Left renal pelvis (tissue), 4 donors: ENCODE measurements around the gene MUC2. TPM values are rescaled to one million over a fixed set of nuclear protein-coding genes. Genes with fewer than 3 reads are reported as not detected.

Experiments
- DNase-seq, 4 donors: peaks; one replicate each; pipeline ENCODE4 v3.0.0-alpha.2; 2013; ENCODE audit warnings: low read depth in 4 of 4, low spot score in 3 of 4
- polyA plus RNA-seq, 4 donors: library from polyadenylated mRNA; unstranded; fragments of 120-200 nt; gene quantifications; one replicate each; pipeline ENCODE4 v1.2.1, GENCODE V29; 2013; ENCODE audit not compliant: insufficient read length in 4 of 4

Gene MUC2
- polyA plus RNA-seq, 4 donors = 0.01 to 0.18 (median 0.17) TPM; not detected in 1

DNA sequence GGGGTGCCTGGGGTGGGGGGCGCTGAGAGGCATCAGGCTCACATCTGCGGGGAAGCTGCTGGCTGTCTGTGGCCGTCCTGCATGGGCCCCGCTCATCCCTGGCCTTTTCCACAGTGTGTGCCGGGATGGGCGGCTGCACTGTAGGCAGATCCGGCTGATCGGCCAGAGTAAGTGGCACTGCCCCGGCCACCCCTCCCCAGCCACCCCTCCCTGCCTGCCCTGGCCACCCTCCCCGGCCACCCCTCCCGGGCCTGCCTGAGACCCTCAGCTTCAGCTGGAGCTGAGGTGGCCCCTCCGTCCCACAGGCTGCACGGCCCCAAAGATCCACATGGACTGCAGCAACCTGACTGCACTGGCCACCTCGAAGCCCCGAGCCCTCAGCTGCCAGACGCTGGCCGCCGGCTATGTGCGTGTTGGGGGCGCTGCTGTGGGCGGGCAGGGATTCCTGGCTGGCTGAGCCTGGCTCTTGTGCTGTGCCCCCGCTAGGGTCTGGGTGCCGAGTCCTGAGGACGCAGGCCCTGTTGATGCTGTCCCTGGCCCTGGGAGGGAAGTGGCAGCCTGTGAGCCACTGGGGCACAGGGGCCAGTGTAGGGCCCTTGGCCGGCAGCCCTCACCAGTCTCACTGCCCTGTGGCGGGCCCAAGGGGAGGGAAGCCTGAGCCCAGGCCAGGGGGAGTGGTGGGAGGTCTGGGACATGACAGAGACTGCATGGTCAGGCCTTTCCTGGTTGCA lies 10.9 kb downstream of the MUC2 start:
- DNase-seq = no peak

DNA sequence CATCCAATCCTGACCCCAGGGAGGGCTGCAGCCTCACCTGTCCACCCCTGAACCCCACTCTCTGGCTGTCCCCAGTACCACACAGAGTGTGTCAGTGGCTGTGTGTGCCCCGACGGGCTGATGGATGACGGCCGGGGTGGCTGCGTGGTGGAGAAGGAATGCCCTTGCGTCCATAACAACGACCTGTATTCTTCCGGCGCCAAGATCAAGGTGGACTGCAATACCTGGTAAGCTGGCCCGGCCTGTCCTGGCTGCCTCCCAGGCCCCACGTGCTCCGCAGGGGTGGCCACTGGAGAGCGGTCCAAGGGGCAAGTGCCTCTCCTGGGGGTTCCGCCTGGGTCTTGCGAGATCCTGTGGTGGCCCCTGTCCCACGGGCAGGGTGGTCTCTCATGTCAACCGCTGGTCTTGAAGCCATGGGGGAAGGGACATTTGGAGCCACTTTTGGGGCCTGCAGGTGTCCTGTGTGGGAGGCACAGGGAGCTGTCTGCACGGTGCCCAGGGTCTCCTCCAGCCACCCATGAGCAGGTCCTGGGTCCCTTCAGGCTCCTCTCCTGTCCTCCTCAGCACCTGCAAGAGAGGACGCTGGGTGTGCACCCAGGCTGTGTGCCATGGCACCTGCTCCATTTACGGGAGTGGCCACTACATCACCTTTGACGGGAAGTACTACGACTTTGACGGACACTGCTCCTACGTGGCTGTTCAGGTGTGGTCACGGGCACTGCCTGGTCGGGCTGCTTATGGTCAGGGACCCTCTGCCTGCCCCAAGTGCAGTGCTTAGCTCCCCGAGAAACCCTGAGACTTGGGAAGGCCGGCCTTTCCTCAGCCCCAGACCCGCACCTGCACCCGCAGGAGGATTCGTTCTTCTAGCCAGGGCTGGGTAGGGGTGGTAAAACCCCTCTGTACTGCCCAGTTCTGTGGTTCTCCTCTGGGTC lies 11.8 kb downstream of the MUC2 start:
- DNase-seq = no peak

DNA sequence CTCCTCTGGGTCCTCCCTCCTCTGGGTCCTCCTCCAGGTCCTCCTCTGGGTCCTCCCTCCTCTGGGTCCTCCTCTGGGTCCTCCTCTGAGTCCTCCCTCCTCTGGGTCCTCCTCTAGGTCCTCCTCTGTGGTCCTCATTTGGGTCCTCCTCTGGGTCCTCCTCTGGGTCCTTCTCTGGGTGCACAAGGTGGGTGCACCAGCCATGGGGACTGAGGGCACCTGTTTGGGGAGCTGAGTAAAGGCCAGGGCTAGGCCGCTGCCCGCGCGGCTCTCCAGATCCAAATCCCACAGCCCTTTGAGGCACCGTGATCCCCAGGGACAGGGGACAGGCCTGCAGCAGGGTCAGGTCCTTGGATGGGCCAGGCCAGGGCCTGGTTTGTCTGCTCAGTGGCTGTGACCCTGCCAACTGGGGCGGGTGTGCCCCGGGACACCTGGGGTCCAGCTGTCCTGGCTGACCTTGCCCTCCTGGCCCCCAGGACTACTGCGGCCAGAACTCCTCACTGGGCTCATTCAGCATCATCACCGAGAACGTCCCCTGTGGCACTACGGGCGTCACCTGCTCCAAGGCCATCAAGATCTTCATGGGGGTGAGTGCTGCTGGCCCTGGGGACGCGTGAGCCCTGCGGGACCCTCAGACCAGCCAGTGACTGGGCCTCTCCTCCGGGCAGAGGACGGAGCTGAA lies 12.7 kb downstream of the MUC2 start:
- DNase-seq = no peak

DNA sequence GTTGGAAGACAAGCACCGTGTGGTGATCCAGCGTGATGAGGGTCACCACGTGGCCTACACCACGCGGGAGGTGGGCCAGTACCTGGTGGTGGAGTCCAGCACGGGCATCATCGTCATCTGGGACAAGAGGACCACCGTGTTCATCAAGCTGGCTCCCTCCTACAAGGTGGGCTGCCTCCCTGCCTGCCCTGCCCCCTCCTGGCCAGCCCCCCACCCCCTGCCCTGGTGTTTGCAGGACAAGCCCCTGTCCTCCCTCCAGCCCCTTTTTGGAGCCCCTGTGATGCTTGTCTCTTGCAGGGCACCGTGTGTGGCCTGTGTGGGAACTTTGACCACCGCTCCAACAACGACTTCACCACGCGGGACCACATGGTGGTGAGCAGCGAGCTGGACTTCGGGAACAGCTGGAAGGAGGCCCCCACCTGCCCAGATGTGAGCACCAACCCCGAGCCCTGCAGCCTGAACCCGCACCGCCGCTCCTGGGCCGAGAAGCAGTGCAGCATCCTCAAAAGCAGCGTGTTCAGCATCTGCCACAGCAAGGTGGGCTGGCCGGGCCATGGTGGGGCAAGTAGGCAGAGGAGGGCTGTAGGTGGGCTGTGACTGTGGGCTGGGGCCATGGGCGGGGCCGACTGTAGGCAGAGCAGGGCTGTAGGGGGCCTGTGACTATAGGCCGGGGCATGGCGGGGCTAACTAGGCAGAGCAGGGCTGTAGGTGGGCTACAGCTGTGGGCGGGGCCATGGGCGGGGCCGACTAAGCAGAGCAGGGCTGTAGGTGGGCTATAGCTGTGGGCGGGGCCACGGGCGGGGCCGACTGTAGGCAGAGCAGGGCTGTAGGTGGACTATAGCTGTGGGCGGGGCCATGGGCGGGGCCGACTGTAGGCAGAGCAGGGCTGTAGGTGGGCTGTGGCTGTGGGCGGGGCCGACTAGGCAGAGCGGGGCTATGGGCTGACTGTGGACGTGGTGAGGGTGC lies 13.6 kb downstream of the MUC2 start:
- no peak for DNase-seq

DNA sequence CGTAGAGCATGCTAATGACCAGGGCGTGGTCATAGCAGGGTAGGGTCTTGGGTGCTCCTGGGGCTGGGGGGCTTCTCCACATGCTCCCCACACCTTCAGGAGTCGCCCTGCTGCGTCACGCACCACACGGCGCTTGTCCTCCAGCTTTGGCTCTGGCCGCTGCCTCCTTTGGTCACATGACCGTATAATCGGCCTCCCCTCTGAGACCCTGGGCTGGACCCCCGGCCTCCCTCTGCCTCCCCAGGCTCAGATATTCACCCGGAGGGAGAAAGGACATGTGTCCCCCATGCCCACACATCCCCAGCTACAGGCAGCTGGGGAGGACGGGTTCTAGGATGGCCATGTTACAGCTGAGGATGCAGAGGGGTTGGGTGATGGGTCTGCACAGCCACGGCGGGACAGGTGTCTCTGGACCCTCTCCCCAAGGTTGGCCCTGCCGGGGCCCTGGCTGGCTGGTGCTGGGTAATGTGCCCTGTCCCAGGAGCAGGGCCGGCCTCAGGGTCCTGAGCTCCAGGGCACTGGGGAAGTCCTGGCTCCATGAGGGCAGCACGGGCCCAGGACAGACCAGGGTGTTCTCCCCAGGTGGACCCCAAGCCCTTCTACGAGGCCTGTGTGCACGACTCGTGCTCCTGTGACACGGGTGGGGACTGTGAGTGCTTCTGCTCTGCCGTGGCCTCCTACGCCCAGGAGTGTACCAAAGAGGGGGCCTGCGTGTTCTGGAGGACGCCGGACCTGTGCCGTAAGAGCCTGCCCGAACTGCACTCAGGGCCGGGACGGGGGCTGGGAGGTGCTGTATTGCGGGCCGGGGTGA lies 14.5 kb downstream of the MUC2 start:
- DNase-seq = no peak

DNA sequence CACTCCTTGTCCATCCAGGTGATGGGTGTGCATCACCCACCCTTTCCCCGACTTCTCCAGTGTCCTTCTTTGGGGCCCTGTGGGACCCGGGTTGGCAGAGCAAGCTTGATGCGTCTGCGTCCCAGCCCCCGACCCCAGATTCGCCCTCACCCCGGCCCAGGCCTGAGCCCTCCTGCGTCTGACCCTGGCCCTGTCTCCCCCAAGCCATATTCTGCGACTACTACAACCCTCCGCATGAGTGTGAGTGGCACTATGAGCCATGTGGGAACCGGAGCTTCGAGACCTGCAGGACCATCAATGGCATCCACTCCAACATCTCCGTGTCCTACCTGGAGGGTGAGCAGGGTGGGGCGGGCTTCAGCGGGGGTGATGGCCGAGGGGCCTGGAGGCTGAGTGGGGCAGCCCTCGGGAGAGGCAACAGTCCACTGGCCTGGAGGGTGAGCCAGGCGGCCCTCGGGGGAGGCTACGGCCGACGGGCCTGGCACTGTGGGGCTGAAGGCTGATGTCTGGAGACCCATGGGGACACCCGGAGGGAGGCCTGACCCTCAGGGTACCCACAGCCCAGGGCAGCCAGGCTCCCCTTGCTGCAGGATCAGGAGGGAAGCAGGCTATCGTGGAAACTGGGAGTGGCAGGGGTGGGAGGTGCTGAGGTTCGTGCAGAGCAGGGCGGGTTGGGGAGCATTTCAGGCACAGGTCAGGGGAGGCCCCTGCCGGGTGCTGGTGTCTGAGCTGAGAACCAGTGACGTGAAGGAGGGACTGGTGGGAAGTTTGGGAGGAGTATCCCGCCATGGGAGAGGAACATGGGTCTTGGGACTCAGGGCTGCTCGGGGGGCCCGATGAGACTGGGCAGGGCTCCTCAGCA lies 15.3 kb downstream of the MUC2 start:
- no peak for DNase-seq

DNA sequence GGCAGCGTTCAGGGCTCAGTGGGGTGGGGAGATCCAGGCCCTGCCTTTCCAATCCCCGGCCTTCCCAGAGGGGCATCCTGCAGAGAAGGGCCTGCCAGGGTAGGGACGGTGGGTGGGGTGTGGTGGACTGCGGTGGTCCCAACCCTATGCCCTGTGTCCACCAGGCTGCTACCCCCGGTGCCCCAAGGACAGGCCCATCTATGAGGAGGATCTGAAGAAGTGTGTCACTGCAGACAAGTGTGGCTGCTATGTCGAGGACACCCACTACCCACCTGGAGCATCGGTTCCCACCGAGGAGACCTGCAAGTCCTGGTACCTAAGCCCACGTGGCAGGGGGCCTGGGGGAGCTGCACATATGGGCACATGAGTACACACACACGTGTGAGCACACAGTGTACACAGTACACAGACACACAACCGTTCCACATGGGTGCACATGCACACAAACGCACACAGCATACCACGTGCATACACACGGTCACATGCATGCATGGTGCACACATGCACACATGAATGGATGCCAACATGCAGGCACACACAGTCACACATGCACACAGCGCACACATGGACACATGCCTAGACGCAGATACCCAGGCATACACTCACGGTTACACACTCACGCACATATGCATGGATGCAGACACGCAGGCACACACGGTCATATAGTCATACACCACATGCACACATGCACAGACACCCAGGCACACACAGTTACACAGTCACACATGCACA lies 16.1 kb downstream of the MUC2 start:
- DNase-seq = no peak

DNA sequence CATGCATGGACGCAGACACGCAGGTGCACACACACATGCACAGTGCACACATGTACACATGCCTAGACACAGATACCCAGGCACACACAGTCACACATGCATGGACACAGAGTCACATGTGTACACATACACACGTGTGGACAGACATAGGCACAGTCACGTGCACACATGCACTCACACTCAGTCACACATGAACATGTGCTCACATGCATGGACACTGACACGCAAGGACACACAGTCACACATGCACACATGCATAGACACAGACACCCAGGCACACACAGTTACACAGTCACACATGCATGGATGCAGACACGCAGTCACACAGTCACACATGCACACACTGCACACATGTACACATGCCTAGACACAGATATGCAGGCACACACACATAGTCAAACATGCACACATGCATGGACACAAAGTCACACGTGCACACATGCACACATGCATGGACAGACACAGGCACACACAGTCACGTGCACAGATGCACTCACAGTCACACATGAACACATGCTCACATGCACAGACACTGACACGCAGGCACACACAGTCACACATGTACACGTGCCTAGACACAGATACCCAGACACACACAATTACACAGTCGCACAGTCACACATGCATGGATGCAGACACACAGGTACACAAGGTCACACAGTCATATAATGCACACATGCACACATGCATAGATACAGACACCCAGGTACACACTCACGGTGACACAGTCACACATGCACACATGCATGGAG lies 16.8 kb downstream of the MUC2 start:
- no peak for DNase-seq

DNA sequence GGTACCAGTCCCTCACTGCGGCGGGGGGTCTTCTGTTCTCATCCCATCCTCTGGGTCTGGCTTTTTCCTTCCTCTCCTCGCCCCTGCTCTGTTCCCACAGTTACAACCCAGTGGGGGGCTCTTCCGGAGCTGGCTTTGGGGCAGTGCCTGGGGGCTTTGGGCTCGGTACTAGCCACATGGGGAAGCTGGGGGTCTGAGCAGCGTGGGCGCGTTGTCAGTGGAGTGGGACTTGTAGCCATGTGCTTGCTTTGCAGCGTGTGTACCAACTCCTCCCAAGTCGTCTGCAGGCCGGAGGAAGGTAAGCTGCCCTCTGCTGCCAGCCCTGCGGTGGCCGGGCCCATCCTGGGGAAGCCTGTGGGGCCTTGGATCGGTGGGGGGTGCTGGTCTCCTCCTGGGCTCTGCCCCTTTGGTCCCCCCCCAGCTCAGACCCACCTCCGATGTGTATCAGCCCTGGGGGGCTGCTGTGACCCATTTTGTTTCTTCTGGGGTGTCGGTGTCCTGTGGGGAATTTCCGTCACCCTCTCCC lies 17.5 kb downstream of the MUC2 start:
- DNase-seq = no peak

DNA sequence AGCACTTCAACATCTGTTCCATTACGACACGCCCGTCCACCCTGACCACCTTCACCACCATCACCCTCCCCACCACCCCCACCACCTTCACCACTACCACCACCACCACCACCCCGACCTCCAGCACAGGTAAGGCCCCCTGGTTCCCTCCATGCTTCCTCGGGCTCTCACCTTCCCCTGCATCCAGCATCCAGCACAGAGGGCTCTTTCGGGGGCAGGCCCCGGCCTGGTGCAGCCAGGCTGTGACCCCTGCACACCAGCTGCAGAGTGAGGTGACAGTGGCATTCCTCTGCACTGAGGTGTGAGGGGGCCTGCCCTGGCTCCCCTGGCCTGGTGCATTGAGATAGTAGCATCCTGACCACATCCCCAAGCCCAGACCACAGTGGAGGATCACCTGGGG lies 18.2 kb downstream of the MUC2 start:
- no peak for DNase-seq

DNA sequence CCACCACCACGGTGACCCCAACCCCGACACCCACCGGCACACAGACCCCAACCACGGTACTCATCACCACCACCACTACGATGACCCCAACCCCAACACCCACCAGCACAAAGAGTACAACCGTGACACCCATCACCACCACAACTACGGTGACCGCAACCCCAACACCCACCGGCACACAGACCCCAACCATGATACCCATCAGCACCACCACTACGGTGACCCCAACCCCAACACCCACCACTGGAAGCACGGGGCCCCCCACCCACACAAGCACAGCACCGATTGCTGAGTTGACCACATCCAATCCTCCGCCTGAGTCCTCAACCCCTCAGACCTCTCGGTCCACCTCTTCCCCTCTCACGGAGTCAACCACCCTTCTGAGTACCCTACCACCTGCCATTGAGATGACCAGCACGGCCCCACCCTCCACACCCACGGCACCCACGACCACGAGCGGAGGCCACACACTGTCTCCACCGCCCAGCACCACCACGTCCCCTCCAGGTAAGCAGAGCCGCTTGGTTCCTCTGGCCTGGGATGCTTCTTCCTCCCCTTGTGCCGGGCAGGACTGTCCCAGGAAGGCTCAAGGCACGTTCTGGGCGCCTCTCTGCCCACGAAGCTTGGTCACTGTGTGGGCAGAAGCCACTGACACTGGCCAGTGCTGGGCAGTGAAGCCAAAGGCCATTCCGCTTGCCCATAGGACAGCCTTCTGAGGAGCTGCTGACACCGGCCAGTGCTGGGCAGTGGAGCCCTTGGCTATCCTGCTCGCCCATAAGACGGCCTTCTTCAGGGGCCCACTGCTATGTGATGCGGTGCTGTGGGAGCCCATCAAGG lies 25.1 kb downstream of the MUC2 start:
- DNase-seq = no peak

DNA sequence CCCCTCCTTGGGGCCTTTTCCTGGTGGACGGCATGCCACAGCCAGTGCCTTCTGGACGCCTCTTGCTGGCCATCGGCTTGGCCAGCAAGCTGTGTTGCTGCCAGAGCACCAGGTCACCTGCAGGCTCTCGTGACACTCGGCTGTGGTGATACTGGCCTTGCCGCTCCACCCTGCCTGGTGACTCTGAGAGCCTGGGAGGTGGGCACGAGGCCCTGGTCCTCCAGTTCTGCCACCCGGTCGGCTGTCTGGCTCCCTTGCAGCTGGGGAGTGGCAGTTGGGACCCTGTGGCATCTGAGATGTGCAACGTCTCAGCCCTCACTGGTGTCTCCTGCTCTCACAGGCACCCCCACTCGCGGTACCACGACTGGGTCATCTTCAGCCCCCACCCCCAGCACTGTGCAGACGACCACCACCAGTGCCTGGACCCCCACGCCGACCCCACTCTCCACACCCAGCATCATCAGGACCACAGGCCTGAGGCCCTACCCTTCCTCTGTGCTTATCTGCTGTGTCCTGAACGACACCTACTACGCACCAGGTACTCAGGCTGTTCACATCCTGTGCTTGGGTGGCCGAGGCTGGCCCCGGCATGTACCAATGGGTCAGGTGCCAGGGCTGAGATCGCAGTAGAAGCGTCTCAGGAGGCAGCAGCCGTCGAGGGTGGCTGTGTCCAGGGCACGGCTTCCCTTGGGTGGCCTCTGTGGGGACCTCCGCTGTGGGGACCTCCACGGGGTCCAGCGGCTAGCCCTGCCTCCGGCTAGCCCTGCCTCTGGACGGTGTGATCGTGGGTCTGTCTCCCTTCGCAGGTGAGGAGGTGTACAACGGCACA lies 26.0 kb downstream of the MUC2 start:
- no peak for DNase-seq

DNA sequence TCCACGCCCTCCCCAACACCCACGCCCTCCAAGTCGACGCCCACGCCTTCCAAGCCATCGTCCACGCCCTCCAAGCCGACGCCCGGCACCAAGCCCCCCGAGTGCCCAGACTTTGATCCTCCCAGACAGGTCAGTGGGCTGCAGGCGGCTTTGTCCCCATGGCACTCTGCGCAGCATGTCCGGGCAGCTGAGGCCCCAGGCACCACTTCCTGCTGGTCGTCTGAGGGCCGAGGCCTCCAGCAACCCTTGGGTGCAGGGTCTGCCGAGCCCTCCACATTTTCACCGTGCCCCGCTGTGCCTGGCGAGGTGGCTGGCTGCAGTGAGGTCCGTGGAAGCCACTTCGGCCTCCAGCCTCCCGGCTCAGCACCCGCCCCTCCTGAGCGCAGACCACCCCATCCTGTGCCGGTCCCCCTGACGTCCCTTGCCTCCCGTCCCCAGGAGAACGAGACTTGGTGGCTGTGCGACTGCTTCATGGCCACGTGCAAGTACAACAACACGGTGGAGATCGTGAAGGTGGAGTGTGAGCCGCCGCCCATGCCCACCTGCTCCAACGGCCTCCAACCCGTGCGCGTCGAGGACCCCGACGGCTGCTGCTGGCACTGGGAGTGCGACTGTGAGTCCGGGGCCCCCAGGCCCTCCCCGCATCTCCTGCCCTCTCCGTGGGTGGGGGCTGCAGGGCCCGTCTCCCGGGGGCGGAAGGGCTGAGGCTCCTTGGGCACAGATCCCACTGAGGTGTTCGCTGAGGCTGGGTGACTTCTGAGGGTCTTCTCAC lies 26.8 kb downstream of the MUC2 start:
- DNase-seq = no peak
